ENCODE results near the gene NEO1. TPM values are rescaled to one million over a fixed set of nuclear protein-coding genes. Genes with fewer than 3 reads are reported as not detected.

The NEO1 gene
- polyA plus RNA-seq, 1 donor from 2014 or later = 57.0 TPM

GRCh38 chr15:73110201-73110600, 57.9 kb downstream of the NEO1 start:
- Histone ChIP-seq H3K9me3 (ENCODE audit: low read length) (no peaks in the 10 kb centered on the region), H3K9ac (ENCODE audit: low read length) (no peak overlapping the region), H4K20me1 (ENCODE audit: insufficient read depth) (no peaks in the 10 kb centered on the region), H3K9me2 (ENCODE audit: insufficient read depth, low read length) (no peaks in the 10 kb centered on the region), H3K27ac (ENCODE audit: low read length) (no peak overlapping the region), H3K79me2 (replicated peaks; ENCODE audit: insufficient read depth, low read length) (peaks cover 11% of the 10 kb centered on the region), H3K27me3 (ENCODE audit: insufficient read depth, low read depth, low read length) (no peaks in the 10 kb centered on the region), H3K4me2 (ENCODE audit: low read length) (no peak overlapping the region), H3K4me3 (ENCODE audit: low read length) (no peak overlapping the region), H3F3A (ENCODE audit: insufficient read depth, low read length, poor library complexity, severe bottlenecking) (no peaks in the 10 kb centered on the region), H2AFZ (ENCODE audit: low read depth, low read length) (no peak overlapping the region), H3K36me3 (ENCODE audit: insufficient read depth, low read length) (no peaks in the 10 kb centered on the region)
- TF ChIP-seq EP300 (conservative IDR thresholded peaks at IDR 0.05; ENCODE audit: poor library complexity, severe bottlenecking) = no peak
- no peak for TF ChIP-seq EZH2 (IDR thresholded peaks at IDR 0.05; ENCODE audit: borderline replicate concordance, insufficient read depth, low read length, poor library complexity, severe bottlenecking)
- no peak for TF ChIP-seq MXI1 (conservative IDR thresholded peaks at IDR 0.05; ENCODE audit: poor library complexity, severe bottlenecking)
- TF ChIP-seq REST (IDR thresholded peaks at IDR 0.05; ENCODE audit: borderline replicate concordance) = no peak
- TF ChIP-seq SMC3 (conservative IDR thresholded peaks at IDR 0.05; ENCODE audit: poor library complexity) = no peak
- no peak for TF ChIP-seq POLR2AphosphoS5 (IDR thresholded peaks at IDR 0.05)
- TF ChIP-seq, protein P1, sequence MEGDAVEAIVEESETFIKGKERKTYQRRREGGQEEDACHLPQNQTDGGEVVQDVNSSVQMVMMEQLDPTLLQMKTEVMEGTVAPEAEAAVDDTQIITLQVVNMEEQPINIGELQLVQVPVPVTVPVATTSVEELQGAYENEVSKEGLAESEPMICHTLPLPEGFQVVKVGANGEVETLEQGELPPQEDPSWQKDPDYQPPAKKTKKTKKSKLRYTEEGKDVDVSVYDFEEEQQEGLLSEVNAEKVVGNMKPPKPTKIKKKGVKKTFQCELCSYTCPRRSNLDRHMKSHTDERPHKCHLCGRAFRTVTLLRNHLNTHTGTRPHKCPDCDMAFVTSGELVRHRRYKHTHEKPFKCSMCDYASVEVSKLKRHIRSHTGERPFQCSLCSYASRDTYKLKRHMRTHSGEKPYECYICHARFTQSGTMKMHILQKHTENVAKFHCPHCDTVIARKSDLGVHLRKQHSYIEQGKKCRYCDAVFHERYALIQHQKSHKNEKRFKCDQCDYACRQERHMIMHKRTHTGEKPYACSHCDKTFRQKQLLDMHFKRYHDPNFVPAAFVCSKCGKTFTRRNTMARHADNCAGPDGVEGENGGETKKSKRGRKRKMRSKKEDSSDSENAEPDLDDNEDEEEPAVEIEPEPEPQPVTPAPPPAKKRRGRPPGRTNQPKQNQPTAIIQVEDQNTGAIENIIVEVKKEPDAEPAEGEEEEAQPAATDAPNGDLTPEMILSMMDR (IDR thresholded peaks at IDR 0.05; ENCODE audit: poor library complexity, severe bottlenecking) = no peak
- TF ChIP-seq TAF1 (IDR thresholded peaks at IDR 0.05; ENCODE audit: low read depth) = no peak
- TF ChIP-seq RAD21 (conservative IDR thresholded peaks at IDR 0.05) = no peak

DNA sequence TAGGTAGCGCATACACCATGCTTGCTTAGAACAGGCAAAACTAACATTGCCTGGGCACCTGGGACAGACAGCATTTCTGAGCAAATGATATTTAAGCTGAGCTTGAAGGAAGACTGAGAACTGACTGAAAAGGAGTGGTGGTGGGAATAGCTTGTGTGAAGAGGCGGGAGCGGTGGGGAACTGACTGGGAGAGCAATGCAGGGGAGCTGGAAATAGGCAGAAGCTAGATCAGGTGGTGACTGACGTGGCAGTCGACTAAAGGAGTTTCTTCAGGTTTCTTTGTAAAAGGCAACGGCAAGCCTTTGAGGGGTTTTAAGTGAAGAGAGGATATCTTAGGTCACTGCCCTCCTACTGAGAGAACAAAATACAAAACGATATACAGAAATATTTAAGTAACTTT, 61.8 kb downstream of the NEO1 start:
- Histone ChIP-seq H3K9me2 (ENCODE audit: insufficient read depth, low read length) (no peaks in the 10 kb centered on the region), H3K27ac (ENCODE audit: low read length) (no peak overlapping the region), H3K79me2 (replicated peaks; ENCODE audit: insufficient read depth, low read length) (peaks cover 6% of the 10 kb centered on the region), H2AFZ (ENCODE audit: low read depth, low read length) (no peak overlapping the region), H3K9ac (ENCODE audit: low read length) (no peak overlapping the region), H4K20me1 (ENCODE audit: insufficient read depth) (no peaks in the 10 kb centered on the region), H3F3A (ENCODE audit: insufficient read depth, low read length, poor library complexity, severe bottlenecking) (no peaks in the 10 kb centered on the region), H3K9me3 (ENCODE audit: low read length) (no peaks in the 10 kb centered on the region), H3K4me3 (ENCODE audit: low read length) (no peak overlapping the region), H3K36me3 (ENCODE audit: insufficient read depth, low read length) (no peaks in the 10 kb centered on the region), H3K27me3 (ENCODE audit: insufficient read depth, low read depth, low read length) (no peaks in the 10 kb centered on the region), H3K4me2 (ENCODE audit: low read length) (no peak overlapping the region)
- TF ChIP-seq REST (IDR thresholded peaks at IDR 0.05; ENCODE audit: borderline replicate concordance) (no peak), RAD21 (conservative IDR thresholded peaks at IDR 0.05) (no peak), TAF1 (IDR thresholded peaks at IDR 0.05; ENCODE audit: low read depth) (no peak), POLR2AphosphoS5 (IDR thresholded peaks at IDR 0.05) (no peak), EP300 (conservative IDR thresholded peaks at IDR 0.05; ENCODE audit: poor library complexity, severe bottlenecking) (no peak), SMC3 (conservative IDR thresholded peaks at IDR 0.05; ENCODE audit: poor library complexity) (no peak), MXI1 (conservative IDR thresholded peaks at IDR 0.05; ENCODE audit: poor library complexity, severe bottlenecking) (no peak)
- TF ChIP-seq, protein P1 (IDR thresholded peaks at IDR 0.05; ENCODE audit: poor library complexity, severe bottlenecking) = no peak

Data from neural cell (in vitro differentiated cells).